ENCODE results near the gene CYP26C1. TPM values are rescaled to one million over a fixed set of nuclear protein-coding genes. Genes with fewer than 3 reads are reported as not detected.

CYP26C1 gene
- total and polyA plus RNA-seq, 9 of the 15 experiments (the other 6 are each of a cell fraction or from before 2014, with no cell fraction given), result 0.07 to 0.09 (median 0.07) TPM; not detected in 6

GRCh38 chr10:93091960-93092359 lies 31.4 kb downstream of the CYP26C1 start:
- H3K27me3 ChIP-seq (ENCODE audit: control insufficient read depth in 2 of 2, insufficient read depth in 2 of 2, low read length in 2 of 2), result peaks cover 0 to 2% of the 10 kb centered on the region in 2 experiments; a peak in 2 of 5 replicates
- WGBS (ENCODE audit: insufficient coverage, low coverage, missing lambda C conversion rate), result 39% methylated on average over 2 of the region's 3 CpGs
- ATAC-seq, result no peak
- no peaks in the 10 kb centered on the region for H4K20me1 ChIP-seq (replicated peaks; ENCODE audit: control insufficient read depth, insufficient read depth, low read length)
- FAIRE-seq, result no peak
- intact Hi-C loops (cut with micrococcal nuclease) (no loop called here), in situ Hi-C loops (cut with MboI) (no loop called here)
- no peaks in the 10 kb centered on the region for H3K36me3 ChIP-seq (ENCODE audit: control insufficient read depth, insufficient read depth, low read length)
- no peaks in the 10 kb centered on the region for H3K9me1 ChIP-seq (ENCODE audit: control insufficient read depth, insufficient read depth, low read length)
- no TSS peak for BruUV-seq (replicated peaks)
- no peak overlapping the region for H3K4me3 ChIP-seq
- H3K9me3 ChIP-seq (replicated peaks; ENCODE audit: control insufficient read depth, insufficient read depth, low read depth, low read length), result no peaks in the 10 kb centered on the region
- CTCF ChIA-PET (ENCODE audit: low intra/inter-chr PET ratio), result no interaction called here
- H3K4me1 ChIP-seq (replicated peaks in 1 of 2; ENCODE audit: control insufficient read depth in 2 of 2, insufficient read depth in 2 of 2, low read length in 2 of 2), result peaks cover under 1 to 3% of the 10 kb centered on the region in 2 experiments; a peak in 2 of 5 replicates
- no peaks in the 10 kb centered on the region for H3K79me2 ChIP-seq (ENCODE audit: control insufficient read depth, insufficient read depth, low read length)
- H3K27ac ChIP-seq (ENCODE audit: extremely low read depth, low read depth, low read length), result no peak overlapping the region
- TF ChIP-seq CEBPG (CRISPR knock-in tag; IDR thresholded peaks at IDR 0.05) (no peak), CEBPG (tag; conservative IDR thresholded peaks at IDR 0.05 in 1 of 2, IDR thresholded peaks at IDR 0.05 in 1 of 2) (peak; percentile 49 to 88; a peak in 3 of 4 replicates), CEBPB (tag; IDR thresholded peaks at IDR 0.05) (peak; percentile 77), CBX8 (IDR thresholded peaks at IDR 0.05; ENCODE audit: borderline replicate concordance, extremely low read depth, low read depth, low read length, poor library complexity, severe bottlenecking) (no peak)
- no peak overlapping the region for H2AFZ ChIP-seq (ENCODE audit: low read depth, low read length)
- DNase-seq (ENCODE audit: extremely low read depth in 1 of 4, low spot score in 3 of 4), result no peak
- H3K9ac ChIP-seq (ENCODE audit: insufficient read depth in 1 of 2, low read depth in 2 of 2, low read length in 2 of 2), result no peak overlapping the region
- POLR2A ChIA-PET, result no interaction called here
- no peak overlapping the region for H3K4me2 ChIP-seq (ENCODE audit: insufficient read depth, low read length)

- H3K4me2 ChIP-seq (ENCODE audit: insufficient read depth, low read length), result no peak overlapping the region
- DNase-seq (ENCODE audit: extremely low read depth in 1 of 4, low spot score in 3 of 4) (no peak), ATAC-seq (peak; percentile 69), FAIRE-seq (no peak)
- in situ Hi-C loops (cut with MboI), result no loop called here
- no peak overlapping the region for H3K4me3 ChIP-seq
- no CpG with 5 or more reads among the region's 1 CpG for WGBS (ENCODE audit: insufficient coverage, low coverage, missing lambda C conversion rate)
- no peaks in the 10 kb centered on the region for H3K79me2 ChIP-seq (ENCODE audit: control insufficient read depth, insufficient read depth, low read length)
- ChIA-PET CTCF (ENCODE audit: low intra/inter-chr PET ratio) (no interaction called here), POLR2A (no interaction called here)
- H3K9ac ChIP-seq (ENCODE audit: insufficient read depth in 1 of 2, low read depth in 2 of 2, low read length in 2 of 2), result no peak overlapping the region
- no peaks in the 10 kb centered on the region for H3K9me3 ChIP-seq (replicated peaks; ENCODE audit: control insufficient read depth, insufficient read depth, low read depth, low read length)
- H3K27me3 ChIP-seq (ENCODE audit: control insufficient read depth in 2 of 2, insufficient read depth in 2 of 2, low read length in 2 of 2), result no peaks in the 10 kb centered on the region
- no peak overlapping the region for H2AFZ ChIP-seq (ENCODE audit: low read depth, low read length)
- no peaks in the 10 kb centered on the region for H3K36me3 ChIP-seq (ENCODE audit: control insufficient read depth, insufficient read depth, low read length)
- peaks cover 7 to 11% of the 10 kb centered on the region in 2 experiments; a peak in 4 of 5 replicates for H3K4me1 ChIP-seq (replicated peaks in 1 of 2; ENCODE audit: control insufficient read depth in 2 of 2, insufficient read depth in 2 of 2, low read length in 2 of 2)
- H3K27ac ChIP-seq (ENCODE audit: extremely low read depth, low read depth, low read length), result no peak overlapping the region
- no peaks in the 10 kb centered on the region for H4K20me1 ChIP-seq (replicated peaks; ENCODE audit: control insufficient read depth, insufficient read depth, low read length)
- H3K9me1 ChIP-seq (ENCODE audit: control insufficient read depth, insufficient read depth, low read length), result no peaks in the 10 kb centered on the region
- BruUV-seq (replicated peaks), result no TSS peak
- intact Hi-C loops (cut with micrococcal nuclease), result no loop called here
- TF ChIP-seq, protein P1, sequence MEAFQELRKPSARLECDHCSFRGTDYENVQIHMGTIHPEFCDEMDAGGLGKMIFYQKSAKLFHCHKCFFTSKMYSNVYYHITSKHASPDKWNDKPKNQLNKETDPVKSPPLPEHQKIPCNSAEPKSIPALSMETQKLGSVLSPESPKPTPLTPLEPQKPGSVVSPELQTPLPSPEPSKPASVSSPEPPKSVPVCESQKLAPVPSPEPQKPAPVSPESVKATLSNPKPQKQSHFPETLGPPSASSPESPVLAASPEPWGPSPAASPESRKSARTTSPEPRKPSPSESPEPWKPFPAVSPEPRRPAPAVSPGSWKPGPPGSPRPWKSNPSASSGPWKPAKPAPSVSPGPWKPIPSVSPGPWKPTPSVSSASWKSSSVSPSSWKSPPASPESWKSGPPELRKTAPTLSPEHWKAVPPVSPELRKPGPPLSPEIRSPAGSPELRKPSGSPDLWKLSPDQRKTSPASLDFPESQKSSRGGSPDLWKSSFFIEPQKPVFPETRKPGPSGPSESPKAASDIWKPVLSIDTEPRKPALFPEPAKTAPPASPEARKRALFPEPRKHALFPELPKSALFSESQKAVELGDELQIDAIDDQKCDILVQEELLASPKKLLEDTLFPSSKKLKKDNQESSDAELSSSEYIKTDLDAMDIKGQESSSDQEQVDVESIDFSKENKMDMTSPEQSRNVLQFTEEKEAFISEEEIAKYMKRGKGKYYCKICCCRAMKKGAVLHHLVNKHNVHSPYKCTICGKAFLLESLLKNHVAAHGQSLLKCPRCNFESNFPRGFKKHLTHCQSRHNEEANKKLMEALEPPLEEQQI (IDR thresholded peaks at IDR 0.05), result no peak
- TF ChIP-seq ZNF263 (CRISPR knock-in tag; IDR thresholded peaks at IDR 0.05; ENCODE audit: borderline replicate concordance), result peak; percentile 71
- TF ChIP-seq SAP30 (IDR thresholded peaks at IDR 0.05; ENCODE audit: borderline replicate concordance, insufficient read depth, low read depth, low read length, poor library complexity, severe bottlenecking), result no peak
- TF ChIP-seq CTCF (IDR thresholded peaks at IDR 0.05 in 2 of 3, conservative IDR thresholded peaks at IDR 0.05 in 1 of 3; ENCODE audit: insufficient read depth in 2 of 3, low read depth in 1 of 3, low read length in 3 of 3), result peak in 2 of 3 experiments; percentile 19 to 33; a peak in 1 of 6 replicates
- no peak for TF ChIP-seq GTF2F1 (IDR thresholded peaks at IDR 0.05; ENCODE audit: low read depth, low read length)
- no peak for TF ChIP-seq ILK (tag; IDR thresholded peaks at IDR 0.05; ENCODE audit: borderline replicate concordance, low read depth)
These were observed 34.6 kb downstream of the CYP26C1 start for GRCh38 chr10:93095225-93095624.

Data from K562 (cell line).